Putamen (tissue), 1 donor: ENCODE measurements around the gene HLCS.

Experiments used
- DNase-seq: peaks from one replicate; pipeline ENCODE4 v3.0.0-alpha.2; 2016; ENCODE audit warnings: low spot score

Gene HLCS

GRCh38 chr21:36811762-36812161 is 154.7 kb downstream of the HLCS start:
- DNase-seq: no peak

DNA sequence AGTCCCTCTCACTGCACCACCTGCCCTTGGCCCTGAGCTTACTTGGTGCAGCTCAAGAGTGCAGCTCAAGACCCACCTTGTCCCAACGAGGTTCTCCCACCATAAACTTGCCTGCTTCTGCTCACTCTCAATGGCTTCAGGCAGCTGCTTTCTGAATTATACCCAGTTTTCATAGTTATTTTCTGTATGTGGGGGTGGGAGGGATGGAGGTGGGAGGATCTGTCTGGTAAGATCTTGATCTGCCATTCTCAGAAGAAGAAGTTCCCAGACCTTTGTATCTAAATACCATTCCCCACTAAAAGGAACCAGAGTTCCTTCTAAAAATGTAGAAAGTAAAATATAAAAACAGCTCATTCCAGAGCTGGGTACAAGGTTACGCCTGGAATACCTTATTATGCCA is 156.0 kb downstream of the HLCS start:
- no peak for DNase-seq

DNA sequence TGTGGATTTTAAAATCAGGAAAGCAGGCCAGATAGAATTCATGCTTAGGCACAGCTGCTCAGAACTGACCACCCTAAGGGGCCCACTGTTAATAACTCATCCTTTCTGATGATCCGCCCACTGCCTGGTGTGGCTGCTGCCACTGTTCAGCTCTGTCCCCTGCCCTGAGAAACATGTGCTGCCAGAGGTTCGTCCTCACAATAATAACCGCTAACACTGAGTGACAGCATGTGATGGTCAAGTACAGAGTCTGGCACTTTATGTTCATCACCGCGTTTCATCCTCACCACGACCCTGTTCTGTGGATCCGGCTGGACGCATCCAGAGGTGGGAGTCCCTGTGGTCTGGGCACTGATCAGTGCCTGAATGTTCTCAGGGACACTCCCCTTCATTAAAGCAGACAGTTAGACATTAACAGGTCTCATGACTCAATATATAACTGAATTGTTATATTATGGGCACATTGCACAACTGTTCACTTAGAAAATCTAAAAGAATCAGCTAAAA is 159.0 kb downstream of the HLCS start:
- no peak for DNase-seq

- DNase-seq: no peak
Measured at GRCh38 chr21:36806103-36806502, 160.4 kb downstream of the HLCS start.

DNA sequence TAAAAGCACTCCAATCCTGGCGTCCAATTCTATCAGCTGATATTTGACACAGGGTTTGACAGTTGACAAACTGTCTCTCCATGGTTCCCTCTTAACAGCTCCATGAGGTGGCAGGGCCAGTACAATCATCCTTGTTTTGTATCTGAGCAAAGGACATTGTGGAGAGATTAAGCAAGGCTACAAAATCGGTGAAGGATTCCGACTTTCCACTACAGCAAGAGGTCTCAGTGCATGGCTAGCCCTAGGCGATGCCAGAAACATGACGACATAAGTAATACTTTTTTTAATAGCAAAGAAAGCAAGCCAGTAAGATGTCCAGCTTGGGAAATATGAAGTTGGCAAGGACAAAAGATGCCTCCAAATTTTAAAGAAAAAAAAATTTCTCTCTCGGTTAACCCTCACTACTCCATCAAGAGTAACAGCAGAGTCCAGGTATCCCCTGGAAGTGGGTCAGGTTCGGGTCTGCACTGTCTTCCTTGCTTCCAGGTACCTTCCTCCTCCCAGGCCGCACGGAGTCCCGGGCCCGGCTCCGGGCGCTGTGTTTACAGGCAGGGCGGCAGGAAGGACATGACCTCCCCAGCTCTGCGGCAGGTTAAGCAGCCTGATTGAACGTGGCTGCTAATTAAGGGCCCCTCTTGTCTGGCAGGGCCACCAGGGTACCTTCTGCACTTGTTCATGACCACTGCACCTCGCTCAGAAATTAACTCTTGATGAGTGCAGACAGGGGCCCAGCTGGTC is 161.4 kb downstream of the HLCS start:
- no peak for DNase-seq

- DNase-seq: no peak
Measured at GRCh38 chr21:36803816-36804439, 162.5 kb downstream of the HLCS start.

DNA sequence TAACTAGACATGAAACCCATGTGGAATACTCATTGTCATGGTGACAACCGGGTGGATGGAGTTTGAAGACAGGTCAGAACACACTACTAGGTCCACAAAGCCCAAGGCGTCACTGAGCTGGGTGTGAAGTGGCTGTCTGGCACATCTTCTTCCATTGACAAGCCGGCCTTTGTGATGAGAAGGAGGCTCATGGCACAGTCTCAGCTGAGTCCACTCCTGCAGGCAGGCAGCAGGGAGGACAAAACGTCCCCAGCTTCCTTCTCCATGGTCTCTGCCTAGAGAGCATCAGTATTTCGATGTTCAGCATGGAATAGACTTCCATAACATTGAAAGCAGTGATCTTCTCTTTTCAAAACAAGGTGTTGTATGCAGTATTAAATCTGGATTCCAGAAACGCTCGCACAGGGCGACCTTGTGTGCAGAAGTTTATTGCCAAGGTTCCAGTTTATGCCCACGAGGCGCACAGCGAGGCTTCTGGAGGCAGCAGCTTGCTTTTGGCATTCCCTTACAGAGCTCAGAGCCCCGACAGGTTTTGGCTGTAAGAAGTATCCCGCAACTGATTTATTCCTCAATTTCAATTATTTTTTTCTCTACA is 163.3 kb downstream of the HLCS start:
- peak; percentile 83 for DNase-seq

- DNase-seq: no peak
Measured at GRCh38 chr21:36800734-36801133, 165.7 kb downstream of the HLCS start.

DNA sequence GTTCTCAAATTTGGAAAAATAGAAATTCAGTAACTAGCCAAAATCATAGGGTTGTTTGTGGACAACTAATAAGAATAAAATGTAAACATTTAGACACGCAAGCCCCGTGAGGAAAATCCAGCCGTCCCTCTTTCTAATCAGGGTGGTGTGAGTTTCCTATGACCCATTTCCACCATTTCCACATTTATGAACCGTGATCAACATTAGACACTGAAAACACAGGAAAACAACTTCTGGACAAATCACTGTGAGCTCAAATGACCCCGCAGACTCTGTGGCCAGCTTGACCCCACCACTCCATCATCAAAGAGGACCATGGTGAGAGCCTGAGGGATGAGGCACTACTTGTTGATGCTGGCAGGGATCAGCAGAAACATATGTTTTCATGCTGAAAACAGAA is 166.6 kb downstream of the HLCS start:
- no peak for DNase-seq

- DNase-seq: no peak
Measured at GRCh38 chr21:36798491-36798890, 168.0 kb downstream of the HLCS start.

DNA sequence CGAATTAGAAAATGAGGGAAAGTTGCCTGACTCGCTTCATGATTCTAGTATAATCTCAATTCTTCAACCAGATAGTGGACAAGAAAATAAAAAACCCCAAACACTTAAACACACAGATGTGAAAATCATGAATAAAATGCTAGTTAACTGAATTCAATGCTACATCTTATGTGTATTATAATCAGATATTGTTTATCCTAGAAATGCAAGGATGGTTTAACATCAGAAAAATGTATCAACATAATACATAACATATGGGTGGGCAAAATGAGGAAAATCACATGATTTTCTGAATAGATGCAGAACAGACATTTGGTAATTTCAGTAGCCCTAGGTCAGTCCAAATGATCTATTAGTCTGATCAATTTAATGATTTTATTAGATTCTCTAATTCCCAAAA is 170.4 kb downstream of the HLCS start:
- DNase-seq: no peak

DNA sequence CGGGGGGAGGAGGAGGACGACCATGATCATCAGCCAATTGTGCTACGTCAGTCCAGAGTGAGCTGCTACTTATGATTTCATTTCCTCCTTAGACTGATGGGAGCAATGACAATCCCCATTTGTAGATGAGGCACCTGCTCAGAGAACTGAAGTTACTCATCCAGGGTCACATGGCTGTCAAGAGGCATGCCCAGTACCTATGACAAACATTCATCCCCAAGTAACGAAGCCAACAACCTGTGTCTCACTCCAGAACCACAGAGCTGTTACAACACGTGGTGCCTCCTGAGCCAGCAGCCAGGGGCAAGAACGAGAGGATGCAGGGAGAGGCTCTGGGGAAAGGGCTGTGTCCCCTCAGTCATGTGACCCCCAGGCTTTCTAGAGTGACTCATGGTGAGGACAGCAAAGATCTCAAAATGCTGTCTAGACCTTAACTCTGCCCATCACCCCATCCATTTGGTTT is 173.9 kb downstream of the HLCS start:
- no peak for DNase-seq

- peak; percentile 45 for DNase-seq
Measured at GRCh38 chr21:36791695-36792470, 174.6 kb downstream of the HLCS start.

GRCh38 chr21:36791180-36791579 is 175.3 kb downstream of the HLCS start:
- no peak for DNase-seq

DNA sequence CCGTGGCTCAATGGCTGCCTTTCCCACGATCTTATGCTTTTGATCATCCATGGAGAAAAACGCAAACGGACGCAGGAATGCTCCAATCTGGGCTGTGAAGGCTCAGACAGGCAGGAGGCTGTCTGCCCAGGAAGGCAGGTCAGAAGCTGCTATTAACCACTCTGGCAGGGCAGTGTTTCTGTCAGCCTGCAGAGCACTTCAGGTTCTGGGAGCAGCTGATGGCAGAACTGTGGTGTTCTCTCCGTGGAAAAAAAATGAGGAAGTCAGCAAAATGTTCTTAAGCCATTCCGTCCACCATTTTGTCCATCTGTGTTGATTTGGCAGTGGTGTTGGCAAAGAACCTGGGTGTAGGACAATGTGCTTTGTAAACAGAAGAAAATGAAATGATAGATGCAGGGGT is 175.9 kb downstream of the HLCS start:
- DNase-seq: no peak

GRCh38 chr21:36788120-36788638 is 178.3 kb downstream of the HLCS start:
- no peak for DNase-seq

DNA sequence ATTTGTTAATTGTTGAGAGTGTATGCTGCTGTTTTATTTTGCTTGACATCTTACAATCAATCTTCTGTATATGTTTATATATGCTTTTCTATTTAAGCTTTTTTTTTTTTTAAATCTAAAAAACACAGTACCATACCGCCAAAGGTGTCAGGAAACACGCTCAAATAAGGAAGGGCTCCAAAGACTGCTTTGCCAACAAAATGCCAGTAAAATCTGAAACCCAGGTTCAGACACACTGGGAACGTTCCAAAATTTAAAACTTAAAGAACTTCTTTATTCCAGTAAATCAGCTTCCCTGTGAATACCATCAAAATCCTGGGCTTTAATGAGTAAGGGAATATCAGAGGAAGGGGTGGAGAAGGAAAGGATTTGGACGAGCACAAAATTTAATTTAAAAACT is 180.3 kb downstream of the HLCS start:
- DNase-seq: no peak

DNA sequence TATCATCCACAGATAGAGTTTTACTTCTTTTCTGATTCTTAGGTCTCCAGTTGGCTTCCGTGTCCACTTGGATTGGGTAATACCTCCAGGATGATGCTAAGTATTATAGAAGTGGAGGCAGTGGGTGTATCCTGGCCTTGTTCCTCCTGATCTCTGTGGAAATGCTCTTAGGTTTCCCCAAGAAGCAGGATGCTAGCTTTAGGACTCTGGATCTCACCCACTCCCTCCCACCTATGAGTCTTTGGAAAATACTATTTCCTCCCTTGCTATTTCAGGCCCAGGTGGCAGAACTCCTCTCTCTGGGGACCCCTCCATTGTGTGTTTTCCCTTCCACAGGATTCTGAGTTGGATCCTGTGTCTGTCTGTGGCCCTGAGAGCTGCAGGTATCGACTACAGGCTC is 180.9 kb downstream of the HLCS start:
- no peak for DNase-seq

DNA sequence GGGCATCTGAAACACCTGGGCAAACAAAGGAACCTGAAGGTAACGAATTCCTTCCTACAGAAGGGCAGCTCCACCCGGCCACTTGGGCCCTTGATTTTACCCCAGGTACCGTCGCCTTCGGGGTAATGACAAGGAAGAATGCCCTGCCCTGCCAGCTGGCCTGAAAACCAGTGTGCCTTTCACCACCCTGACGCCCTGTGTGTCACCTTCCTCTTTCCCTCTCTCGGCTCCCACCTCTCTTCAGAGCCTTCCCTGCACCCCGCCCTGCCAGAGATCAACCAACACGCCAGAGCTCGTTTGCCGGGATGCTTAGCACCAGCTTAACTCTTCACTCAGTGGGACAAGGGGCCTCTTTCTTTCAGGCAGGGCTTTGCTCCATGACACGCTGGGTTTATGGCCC is 181.5 kb downstream of the HLCS start:
- DNase-seq: no peak

DNA sequence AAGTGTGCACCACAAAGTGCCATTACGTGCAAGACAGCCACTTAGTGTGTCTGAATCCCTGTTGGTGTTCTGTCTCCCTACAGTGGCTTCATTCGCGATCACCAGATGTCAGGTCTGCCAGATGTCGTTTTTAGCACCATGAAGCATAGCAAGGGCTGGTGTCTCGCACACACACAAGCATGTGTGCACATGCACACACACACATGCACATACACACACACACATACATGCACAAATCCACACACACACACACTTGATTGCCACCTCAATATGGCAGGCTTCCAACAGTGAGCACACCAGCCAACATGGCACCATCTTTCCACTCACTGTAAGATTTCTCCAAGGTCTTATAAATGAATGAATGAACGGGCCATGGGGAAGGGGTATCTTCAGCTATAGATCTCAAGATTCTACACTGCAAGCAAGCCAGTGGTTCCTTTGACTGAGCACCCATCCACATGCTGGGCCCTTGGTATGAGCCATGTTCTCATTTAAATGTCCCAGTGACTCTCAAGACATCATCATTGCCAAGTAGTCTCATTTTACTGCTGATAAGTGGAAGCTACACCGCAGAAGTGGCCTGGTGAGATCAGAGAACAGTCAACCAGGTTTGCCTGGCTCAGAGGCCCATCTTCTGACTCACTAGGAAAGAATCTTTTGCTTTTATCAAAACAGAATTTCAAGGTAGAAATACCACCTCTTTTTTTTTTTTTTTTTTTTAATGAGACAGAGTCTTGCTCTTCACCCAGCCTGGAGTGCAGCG is 182.7 kb downstream of the HLCS start:
- no peak for DNase-seq

GRCh38 chr21:36780861-36781260 is 185.6 kb downstream of the HLCS start:
- no peak for DNase-seq
